CD4-positive, CD25-positive, alpha-beta regulatory T cell (primary cell): ENCODE results near the gene FAM13A. TPM values are rescaled to one million over a fixed set of nuclear protein-coding genes. Genes with fewer than 3 reads are reported as not detected.
A peak's percentile ranks its signal among the peaks of the same experiment; 100 is the strongest.
"Not testable (repeated sequence)": the region's sequence is repeated elsewhere in the genome, so short reads cannot be mapped to it uniquely, and the experiment has no call there.

Source experiments
- ATAC-seq, 2 donors: fragments of 150-1000 bp; cut with Tn5 transposase; one replicate each; pipeline ENCODE4 v1.10.0; 2021; ENCODE audit warnings: low read depth in 2 of 2, moderate number of reproducible peaks in 2 of 2, moderate library complexity in 1 of 2
- DNase-seq, 3 donors: peaks; one replicate each; pipeline versions ENCODE4 v3.0.0 to v3.0.0-alpha.2; 2012 to 2022; ENCODE audit warnings: mixed read lengths in 1 of 3
- H3K27ac ChIP-seq: one replicate; pipeline ENCODE4 v1.7.0; 2013; ENCODE audit warnings: mild to moderate bottlenecking, low read length; ENCODE audit not compliant: insufficient read depth, poor library complexity, severe bottlenecking
- H3K27me3 ChIP-seq: one replicate; pipeline ENCODE4 v1.7.0; 2013; ENCODE audit warnings: low read length; ENCODE audit not compliant: control insufficient read depth, insufficient read depth
- H3K36me3 ChIP-seq: one replicate; pipeline ENCODE4 v1.7.0; 2013; ENCODE audit warnings: mild to moderate bottlenecking, low read length, moderate library complexity; ENCODE audit not compliant: control insufficient read depth, insufficient read depth
- H3K4me1 ChIP-seq: 2 replicates; pipeline ENCODE4 v1.7.0; 2013; ENCODE audit warnings: mild to moderate bottlenecking, low read length; ENCODE audit not compliant: insufficient read depth, control insufficient read depth, poor library complexity, severe bottlenecking
- H3K4me3 ChIP-seq: one replicate; pipeline ENCODE4 v1.7.0; 2013; ENCODE audit warnings: low read depth, mild to moderate bottlenecking, low read length, moderate library complexity
- H3K9me3 ChIP-seq, 2 experiments: 1 replicate in 1 of 2; 2 replicates in 1 of 2; pipeline ENCODE4 v1.7.0; 2013; ENCODE audit warnings: low read length in 2 of 2, mild to moderate bottlenecking in 1 of 2, moderate library complexity in 1 of 2; ENCODE audit not compliant: control insufficient read depth in 2 of 2
- H3K27ac Mint-ChIP-seq, 3 donors: one replicate each; pipeline ENCODE4 v1.8.0; 2020 to 2022; ENCODE audit warnings: mild to moderate bottlenecking in 3 of 3, mixed read lengths in 3 of 3, moderate library complexity in 2 of 3
- H3K27me3 Mint-ChIP-seq: one replicate; pipeline ENCODE4 v1.8.0; 2022; ENCODE audit warnings: mild to moderate bottlenecking, mixed read lengths
- H3K36me3 Mint-ChIP-seq: one replicate; pipeline ENCODE4 v1.8.0; 2020; ENCODE audit warnings: mixed read lengths
- H3K4me1 Mint-ChIP-seq, 4 donors: one replicate each; pipeline ENCODE4 v1.8.0; 2020 to 2022; ENCODE audit warnings: mixed read lengths in 4 of 4, mild to moderate bottlenecking in 1 of 4
- H3K4me3 Mint-ChIP-seq, 4 donors: one replicate each; pipeline ENCODE4 v1.8.0; 2020 to 2022; ENCODE audit warnings: mild to moderate bottlenecking in 4 of 4, mixed read lengths in 4 of 4, moderate library complexity in 3 of 4
- H3K9me3 Mint-ChIP-seq, 7 donors: one replicate each; pipeline ENCODE4 v1.8.0; 2020 to 2022; ENCODE audit warnings: mixed read lengths in 7 of 7, mild to moderate bottlenecking in 3 of 7, moderate library complexity in 2 of 7
- polyA plus RNA-seq, 4 donors: library from polyadenylated mRNA; unstranded; fragments of 300-500 nt; fragmentation: Illumina TruSeq; gene quantifications; one replicate each; pipeline ENCODE4 v1.2.3, GENCODE V29; 2021
- total RNA-seq: library from RNA; stranded (reverse); gene quantifications from one replicate; pipeline ENCODE4 v1.2.3, GENCODE V29; 2022

The FAM13A gene
- total and polyA plus RNA-seq, 5 donors from 2014 or later = 7.8 to 38.4 (median 11.1) TPM

DNA sequence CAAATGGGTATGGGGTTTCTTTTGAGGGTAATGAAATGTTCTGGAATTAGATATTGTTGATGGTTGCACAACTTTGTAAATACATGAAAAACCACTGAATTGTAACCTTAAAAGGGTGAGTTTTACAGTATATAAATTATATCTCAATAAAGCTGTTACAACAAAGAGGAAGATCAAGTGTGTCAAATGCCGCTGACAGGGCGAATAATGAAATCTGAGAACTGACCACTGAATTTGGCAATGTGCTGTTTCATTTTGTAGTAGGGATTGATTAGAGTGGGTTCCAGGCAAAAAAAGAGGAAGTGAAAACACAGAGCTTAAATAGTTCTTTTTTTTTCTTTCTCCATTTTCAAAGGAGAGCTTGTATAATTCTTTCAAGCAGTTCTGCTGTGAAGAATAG is 198.2 kb downstream of the FAM13A start:
- H3K36me3 ChIP-seq = no peaks in the 10 kb centered on the region
- H3K4me1 ChIP-seq = no peaks in the 10 kb centered on the region
- no peaks in the 10 kb centered on the region for H3K36me3 Mint-ChIP-seq
- H3K9me3 ChIP-seq = no peaks in the 10 kb centered on the region
- H3K9me3 Mint-ChIP-seq = no peaks in the 10 kb centered on the region
- no peak overlapping the region for H3K4me3 Mint-ChIP-seq
- H3K4me1 Mint-ChIP-seq = peaks cover 0 to 7% (median 0%) of the 10 kb centered on the region in 4 donors
- DNase-seq = no peak
- H3K4me3 ChIP-seq = no peak overlapping the region
- H3K27ac ChIP-seq = no peak overlapping the region
- peak overlapping the region in 1 of 3 donors; percentile 11 for H3K27ac Mint-ChIP-seq
- ATAC-seq = no peak
- no peaks in the 10 kb centered on the region for H3K27me3 ChIP-seq
- no peaks in the 10 kb centered on the region for H3K27me3 Mint-ChIP-seq

DNA sequence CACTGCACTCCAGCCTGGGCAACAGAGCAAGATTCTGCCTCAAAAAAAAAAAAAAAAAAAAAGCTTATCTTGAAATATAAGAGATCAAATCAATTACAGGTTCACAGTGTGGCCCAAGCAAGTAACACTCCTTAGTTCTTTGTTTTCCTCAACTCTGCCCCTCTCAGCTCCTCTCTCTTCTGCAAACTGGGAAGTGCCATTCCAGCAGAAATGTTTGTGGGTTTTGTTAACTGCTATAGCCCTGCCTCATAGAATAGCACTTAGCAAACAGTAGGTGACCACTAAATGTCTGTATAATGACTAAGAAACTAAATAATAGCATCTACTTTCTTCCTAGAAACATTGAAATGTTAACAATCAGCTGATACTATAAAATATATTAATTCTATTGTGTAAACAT is 199.4 kb downstream of the FAM13A start:
- ATAC-seq (no peak), DNase-seq (no peak)
- Histone ChIP-seq H3K36me3 (no peaks in the 10 kb centered on the region), H3K4me1 (no peaks in the 10 kb centered on the region), H3K9me3 (no peaks in the 10 kb centered on the region), H3K4me3 (no peak overlapping the region), H3K27me3 (no peaks in the 10 kb centered on the region), H3K27ac (no peak overlapping the region)
- no peaks in the 10 kb centered on the region for H3K36me3 Mint-ChIP-seq
- H3K27me3 Mint-ChIP-seq = no peaks in the 10 kb centered on the region
- H3K4me1 Mint-ChIP-seq = peaks cover 0 to 7% (median 0%) of the 10 kb centered on the region in 4 donors
- no peak overlapping the region for H3K27ac Mint-ChIP-seq
- H3K9me3 Mint-ChIP-seq = no peaks in the 10 kb centered on the region
- no peak overlapping the region for H3K4me3 Mint-ChIP-seq

- Mint-ChIP-seq H3K27ac (no peak overlapping the region), H3K9me3 (peaks cover 0 to 1% (median 0%) of the 10 kb centered on the region in 7 donors), H3K36me3 (no peaks in the 10 kb centered on the region), H3K4me3 (no peak overlapping the region), H3K27me3 (no peaks in the 10 kb centered on the region), H3K4me1 (peaks cover 0 to 7% (median 0%) of the 10 kb centered on the region in 4 donors)
- ATAC-seq (no peak), DNase-seq (no peak)
- Histone ChIP-seq H3K36me3 (no peaks in the 10 kb centered on the region), H3K4me3 (no peak overlapping the region), H3K27me3 (no peaks in the 10 kb centered on the region), H3K9me3 (no peaks in the 10 kb centered on the region), H3K4me1 (no peaks in the 10 kb centered on the region), H3K27ac (no peak overlapping the region)
These were observed 202.5 kb downstream of the FAM13A start for GRCh38 chr4:88854481-88854880.

GRCh38 chr4:88853583-88853982 is 203.4 kb downstream of the FAM13A start:
- not testable (repeated sequence) for H3K4me3 ChIP-seq, H3K27me3 ChIP-seq, H3K9me3 ChIP-seq, ATAC-seq, H3K4me1 Mint-ChIP-seq, H3K9me3 Mint-ChIP-seq, DNase-seq, H3K27ac Mint-ChIP-seq, H3K4me1 ChIP-seq, H3K4me3 Mint-ChIP-seq, H3K27me3 Mint-ChIP-seq, H3K27ac ChIP-seq, H3K36me3 Mint-ChIP-seq, H3K36me3 ChIP-seq

- Histone ChIP-seq H3K27me3 (no peaks in the 10 kb centered on the region), H3K4me3 (no peak overlapping the region), H3K9me3 (no peaks in the 10 kb centered on the region), H3K27ac (no peak overlapping the region), H3K36me3 (no peaks in the 10 kb centered on the region), H3K4me1 (no peaks in the 10 kb centered on the region)
- Mint-ChIP-seq H3K4me3 (no peak overlapping the region), H3K4me1 (peaks cover 0 to 8% (median 0%) of the 10 kb centered on the region in 4 donors), H3K36me3 (no peaks in the 10 kb centered on the region), H3K27me3 (no peaks in the 10 kb centered on the region), H3K9me3 (no peaks in the 10 kb centered on the region), H3K27ac (no peak overlapping the region)
- DNase-seq (no peak), ATAC-seq (no peak)
These were observed 210.7 kb downstream of the FAM13A start for GRCh38 chr4:88846206-88846790.

GRCh38 chr4:88843067-88843685 is 213.8 kb downstream of the FAM13A start:
- Mint-ChIP-seq H3K27ac (no peak overlapping the region), H3K27me3 (no peaks in the 10 kb centered on the region), H3K4me1 (peaks cover 0 to 8% (median 0%) of the 10 kb centered on the region in 4 donors), H3K9me3 (peaks cover 0 to 1% (median 0%) of the 10 kb centered on the region in 7 donors), H3K36me3 (no peaks in the 10 kb centered on the region), H3K4me3 (no peak overlapping the region)
- Histone ChIP-seq H3K36me3 (no peaks in the 10 kb centered on the region), H3K4me1 (no peaks in the 10 kb centered on the region), H3K9me3 (no peaks in the 10 kb centered on the region), H3K27me3 (no peaks in the 10 kb centered on the region), H3K4me3 (no peak overlapping the region), H3K27ac (no peak overlapping the region)
- DNase-seq (no peak), ATAC-seq (no peak)

GRCh38 chr4:88841635-88842034 is 215.3 kb downstream of the FAM13A start:
- Histone ChIP-seq H3K27me3 (no peaks in the 10 kb centered on the region), H3K27ac (no peak overlapping the region), H3K36me3 (no peaks in the 10 kb centered on the region), H3K9me3 (no peaks in the 10 kb centered on the region), H3K4me3 (no peak overlapping the region), H3K4me1 (no peaks in the 10 kb centered on the region)
- H3K27me3 Mint-ChIP-seq = no peaks in the 10 kb centered on the region
- no peak for ATAC-seq
- peaks cover 0 to 1% (median 0%) of the 10 kb centered on the region in 7 donors for H3K9me3 Mint-ChIP-seq
- no peak for DNase-seq
- peaks cover 0 to 8% (median 0%) of the 10 kb centered on the region in 4 donors for H3K4me1 Mint-ChIP-seq
- H3K4me3 Mint-ChIP-seq = no peak overlapping the region
- H3K36me3 Mint-ChIP-seq = no peaks in the 10 kb centered on the region
- H3K27ac Mint-ChIP-seq = no peak overlapping the region

DNA sequence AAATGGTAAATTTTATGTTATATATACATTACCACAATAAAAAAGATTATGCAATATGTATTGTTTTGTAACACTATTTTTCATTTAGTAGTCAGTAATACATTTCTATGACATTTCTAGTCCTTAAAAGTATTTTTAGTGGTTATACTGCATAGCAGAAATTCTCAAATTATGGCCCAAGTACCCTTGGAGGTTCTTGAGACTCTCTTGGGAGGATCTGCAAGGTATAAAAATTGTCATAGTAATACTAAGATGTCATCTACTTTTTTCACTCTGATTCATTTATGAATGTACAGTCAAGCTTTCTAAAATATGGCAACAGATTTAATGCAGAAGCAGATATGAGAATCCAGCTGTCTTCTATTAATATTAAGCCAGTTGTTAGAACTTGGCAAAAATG is 220.8 kb downstream of the FAM13A start:
- ATAC-seq (no peak), DNase-seq (no peak)
- Mint-ChIP-seq H3K4me3 (no peak overlapping the region), H3K36me3 (no peaks in the 10 kb centered on the region), H3K27ac (no peak overlapping the region), H3K9me3 (peaks cover 0 to 1% (median 0%) of the 10 kb centered on the region in 7 donors), H3K4me1 (peaks cover 4 to 12% (median 9%) of the 10 kb centered on the region in 4 donors), H3K27me3 (no peaks in the 10 kb centered on the region)
- H3K9me3 ChIP-seq = no peaks in the 10 kb centered on the region
- H3K4me3 ChIP-seq = no peak overlapping the region
- no peak overlapping the region for H3K27ac ChIP-seq
- no peaks in the 10 kb centered on the region for H3K27me3 ChIP-seq
- no peaks in the 10 kb centered on the region for H3K36me3 ChIP-seq
- no peaks in the 10 kb centered on the region for H3K4me1 ChIP-seq
